WTC11 (cell line): Measurements from ENCODE around the gene DSG2. TPM values are rescaled to one million over a fixed set of nuclear protein-coding genes. Genes with fewer than 3 reads are reported as not detected.

Experiments
- ATAC-seq: fragments of 200-7000 bp; cut with Tn5 transposase; 2 replicates; pipeline ENCODE4 v1.10.0; 2021; ENCODE audit warnings: mild to moderate bottlenecking, moderate library complexity
- CTCF ChIA-PET: fragments of 300-600 bp; sonication (Branson Sonifier 250); formaldehyde crosslinking; loops from one replicate; lab custom pipeline; 2021; ENCODE audit warnings: antibody characterized with exemption; lab: Charles Lee
- POLR2A ChIA-PET: fragments of 350-600 bp; sonication (Branson Sonifier 250); formaldehyde crosslinking; loops from one replicate; lab custom pipeline; 2021; ENCODE audit warnings: antibody characterized with exemption; lab: Charles Lee
- DNase-seq: peaks from one replicate; pipeline ENCODE4 v3.0.0; 2021; ENCODE audit warnings: low spot score
- H3K27ac Mint-ChIP-seq: 2 replicates; pipeline ENCODE4 v1.8.0; 2021; ENCODE audit warnings: mixed read lengths
- H3K27me3 Mint-ChIP-seq: 2 replicates; pipeline ENCODE4 v1.8.0; 2021; ENCODE audit warnings: low read depth, mild to moderate bottlenecking, moderate library complexity, mixed read lengths
- H3K36me3 Mint-ChIP-seq: 2 replicates; pipeline ENCODE4 v1.8.0; 2021; ENCODE audit warnings: mixed read lengths
- H3K4me1 Mint-ChIP-seq: 2 replicates; pipeline ENCODE4 v1.8.0; 2022; ENCODE audit warnings: mixed read lengths
- H3K4me3 Mint-ChIP-seq: 2 replicates; pipeline ENCODE4 v1.8.0; 2021; ENCODE audit warnings: mild to moderate bottlenecking, moderate library complexity, mixed read lengths
- H3K9me3 Mint-ChIP-seq: 2 replicates; pipeline ENCODE4 v1.8.0; 2021; ENCODE audit warnings: mixed read lengths
- ATF1 ChIP-seq: sonication (generic); formaldehyde crosslinking; IDR thresholded peaks from 2 replicates; pipeline ENCODE4 v1.8.1; 2023; ENCODE audit warnings: mild to moderate bottlenecking, moderate library complexity, missing genetic modification reagents
- CBFB ChIP-seq: sonication (generic); formaldehyde crosslinking; IDR thresholded peaks from 2 replicates; pipeline ENCODE4 v1.8.1; 2022; ENCODE audit warnings: mild to moderate bottlenecking, low read depth, missing genetic modification reagents
- ESRRA ChIP-seq: sonication (generic); formaldehyde crosslinking; IDR thresholded peaks from 2 replicates; pipeline ENCODE4 v1.8.1; 2022; ENCODE audit warnings: mild to moderate bottlenecking, missing genetic modification reagents, borderline replicate concordance
- GTF2I ChIP-seq: fragments of 250-450 bp; sonication (Bioruptor Pico); conservative IDR thresholded peaks from 2 replicates; pipeline ENCODE4 v1.4.0; 2021; ENCODE audit warnings: mild to moderate bottlenecking
- NFATC4 ChIP-seq: fragments of 250-450 bp; sonication (Bioruptor Pico); IDR thresholded peaks from 2 replicates; pipeline ENCODE4 v1.9.0; 2021; ENCODE audit warnings: mild to moderate bottlenecking
- ZNF121 ChIP-seq: sonication (generic); formaldehyde crosslinking; IDR thresholded peaks from 2 replicates; pipeline ENCODE4 v1.8.0; 2023; ENCODE audit warnings: missing genetic modification reagents
- ZNF671 ChIP-seq: fragments of 250-450 bp; sonication (Bioruptor Pico); IDR thresholded peaks from 2 replicates; pipeline ENCODE4 v1.8.0; 2021; ENCODE audit warnings: mild to moderate bottlenecking
- total RNA-seq: library from RNA; stranded (reverse); gene quantifications from 3 replicates; pipeline ENCODE4 v1.2.3, GENCODE V29; 2021
- TF ChIP-seq, protein P1 (sequence below): fragments of 250-450 bp; sonication (Bioruptor Pico); IDR thresholded peaks from 2 replicates; pipeline ENCODE4 v2.1.2; 2022; ENCODE audit warnings: mild to moderate bottlenecking, moderate library complexity
- TF ChIP-seq, protein P2 (sequence below): sonication (generic); formaldehyde crosslinking; IDR thresholded peaks from 2 replicates; pipeline ENCODE4 v1.8.0; 2022; ENCODE audit warnings: mild to moderate bottlenecking, missing genetic modification reagents
- TF ChIP-seq, protein P3 (sequence below): sonication (generic); formaldehyde crosslinking; IDR thresholded peaks from 2 replicates; pipeline ENCODE4 v1.8.0; 2022; ENCODE audit warnings: mild to moderate bottlenecking, missing genetic modification reagents
- TF ChIP-seq, protein P4 (sequence below): sonication (generic); formaldehyde crosslinking; IDR thresholded peaks from 2 replicates; pipeline ENCODE4 v1.8.1; 2022; ENCODE audit warnings: low read depth, missing genetic modification reagents, borderline replicate concordance
- TF ChIP-seq, protein P5 (sequence below): sonication (generic); formaldehyde crosslinking; IDR thresholded peaks from 2 replicates; pipeline ENCODE4 v1.8.0; 2022; ENCODE audit warnings: mild to moderate bottlenecking, missing genetic modification reagents
- TF ChIP-seq, protein P6 (sequence below): sonication (generic); formaldehyde crosslinking; IDR thresholded peaks from 2 replicates; pipeline ENCODE4 v1.8.0; 2023; ENCODE audit warnings: mild to moderate bottlenecking, missing genetic modification reagents
- TF ChIP-seq, protein P7 (sequence below): fragments of 250-450 bp; sonication (Bioruptor Pico); conservative IDR thresholded peaks from 2 replicates; pipeline ENCODE4 v1.9.0; 2021; ENCODE audit warnings: mild to moderate bottlenecking

DSG2 gene
- total RNA-seq, 1 experiment from 2014 or later = 113 TPM

DNA sequence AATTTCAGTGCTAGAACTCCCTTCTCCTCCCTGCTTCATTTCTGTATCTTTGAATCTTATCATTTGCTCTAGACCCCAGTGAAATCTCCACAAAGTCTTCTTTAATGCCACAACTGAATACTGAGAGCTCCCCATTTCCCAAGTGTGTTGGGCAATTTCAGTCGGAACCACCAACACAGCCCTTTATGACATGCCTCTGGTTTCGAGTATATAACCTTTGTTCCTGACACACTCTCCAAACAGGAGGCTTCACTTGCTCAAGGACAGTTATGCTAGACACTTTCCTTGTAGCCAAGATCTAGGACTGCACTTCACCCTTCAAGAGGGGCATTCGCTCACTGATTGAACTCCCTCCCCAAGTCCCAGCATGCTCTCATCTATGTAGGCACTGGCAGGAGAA is 75.1 kb downstream of the DSG2 start (continued):
- TF ChIP-seq, protein P1, sequence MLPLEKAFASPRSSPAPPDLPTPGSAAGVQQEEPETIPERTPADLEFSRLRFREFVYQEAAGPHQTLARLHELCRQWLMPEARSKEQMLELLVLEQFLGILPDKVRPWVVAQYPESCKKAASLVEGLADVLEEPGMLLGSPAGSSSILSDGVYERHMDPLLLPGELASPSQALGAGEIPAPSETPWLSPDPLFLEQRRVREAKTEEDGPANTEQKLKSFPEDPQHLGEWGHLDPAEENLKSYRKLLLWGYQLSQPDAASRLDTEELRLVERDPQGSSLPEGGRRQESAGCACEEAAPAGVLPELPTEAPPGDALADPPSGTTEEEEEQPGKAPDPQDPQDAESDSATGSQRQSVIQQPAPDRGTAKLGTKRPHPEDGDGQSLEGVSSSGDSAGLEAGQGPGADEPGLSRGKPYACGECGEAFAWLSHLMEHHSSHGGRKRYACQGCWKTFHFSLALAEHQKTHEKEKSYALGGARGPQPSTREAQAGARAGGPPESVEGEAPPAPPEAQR (CRISPR knock-in tag) = no peak

DNA sequence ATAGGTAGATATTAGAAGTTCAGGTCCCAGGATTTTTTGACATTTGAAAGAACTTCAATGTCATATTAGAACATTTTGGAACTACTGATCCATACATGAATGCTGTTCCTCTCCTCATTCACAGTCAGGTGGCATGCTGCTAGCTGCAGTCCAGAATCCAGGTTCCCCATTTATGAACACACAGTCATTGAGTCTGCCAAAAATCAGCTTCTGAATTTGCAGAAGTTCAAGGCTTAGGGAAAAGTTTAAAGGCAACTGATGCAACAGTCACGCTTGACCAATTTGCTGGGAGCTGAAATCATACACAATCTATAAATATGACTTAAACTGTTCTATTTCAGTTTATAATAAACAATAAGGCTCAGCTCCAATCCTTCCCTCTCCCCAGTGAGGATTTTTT is 76.4 kb downstream of the DSG2 start:
- Mint-ChIP-seq H3K36me3 (no peaks in the 10 kb centered on the region), H3K4me3 (no peak overlapping the region), H3K9me3 (0 out of 2 replicates have a peak, but pooled peaks cover 3% of the 10 kb centered on the region), H3K4me1 (peaks cover 7% of the 10 kb centered on the region), H3K27me3 (no peaks in the 10 kb centered on the region), H3K27ac (no peak overlapping the region)
- TF ChIP-seq ZNF671 (CRISPR knock-in tag) = no peak
- TF ChIP-seq, protein P2, sequence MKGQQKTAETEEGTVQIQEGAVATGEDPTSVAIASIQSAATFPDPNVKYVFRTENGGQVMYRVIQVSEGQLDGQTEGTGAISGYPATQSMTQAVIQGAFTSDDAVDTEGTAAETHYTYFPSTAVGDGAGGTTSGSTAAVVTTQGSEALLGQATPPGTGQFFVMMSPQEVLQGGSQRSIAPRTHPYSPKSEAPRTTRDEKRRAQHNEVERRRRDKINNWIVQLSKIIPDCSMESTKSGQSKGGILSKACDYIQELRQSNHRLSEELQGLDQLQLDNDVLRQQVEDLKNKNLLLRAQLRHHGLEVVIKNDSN (CRISPR knock-in tag) = no peak
- TF ChIP-seq, protein P3, sequence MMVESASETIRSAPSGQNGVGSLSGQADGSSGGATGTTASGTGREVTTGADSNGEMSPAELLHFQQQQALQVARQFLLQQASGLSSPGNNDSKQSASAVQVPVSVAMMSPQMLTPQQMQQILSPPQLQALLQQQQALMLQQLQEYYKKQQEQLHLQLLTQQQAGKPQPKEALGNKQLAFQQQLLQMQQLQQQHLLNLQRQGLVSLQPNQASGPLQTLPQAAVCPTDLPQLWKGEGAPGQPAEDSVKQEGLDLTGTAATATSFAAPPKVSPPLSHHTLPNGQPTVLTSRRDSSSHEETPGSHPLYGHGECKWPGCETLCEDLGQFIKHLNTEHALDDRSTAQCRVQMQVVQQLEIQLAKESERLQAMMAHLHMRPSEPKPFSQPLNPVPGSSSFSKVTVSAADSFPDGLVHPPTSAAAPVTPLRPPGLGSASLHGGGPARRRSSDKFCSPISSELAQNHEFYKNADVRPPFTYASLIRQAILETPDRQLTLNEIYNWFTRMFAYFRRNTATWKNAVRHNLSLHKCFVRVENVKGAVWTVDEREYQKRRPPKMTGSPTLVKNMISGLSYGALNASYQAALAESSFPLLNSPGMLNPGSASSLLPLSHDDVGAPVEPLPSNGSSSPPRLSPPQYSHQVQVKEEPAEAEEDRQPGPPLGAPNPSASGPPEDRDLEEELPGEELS (CRISPR knock-in tag) = no peak
- TF ChIP-seq, protein P4, sequence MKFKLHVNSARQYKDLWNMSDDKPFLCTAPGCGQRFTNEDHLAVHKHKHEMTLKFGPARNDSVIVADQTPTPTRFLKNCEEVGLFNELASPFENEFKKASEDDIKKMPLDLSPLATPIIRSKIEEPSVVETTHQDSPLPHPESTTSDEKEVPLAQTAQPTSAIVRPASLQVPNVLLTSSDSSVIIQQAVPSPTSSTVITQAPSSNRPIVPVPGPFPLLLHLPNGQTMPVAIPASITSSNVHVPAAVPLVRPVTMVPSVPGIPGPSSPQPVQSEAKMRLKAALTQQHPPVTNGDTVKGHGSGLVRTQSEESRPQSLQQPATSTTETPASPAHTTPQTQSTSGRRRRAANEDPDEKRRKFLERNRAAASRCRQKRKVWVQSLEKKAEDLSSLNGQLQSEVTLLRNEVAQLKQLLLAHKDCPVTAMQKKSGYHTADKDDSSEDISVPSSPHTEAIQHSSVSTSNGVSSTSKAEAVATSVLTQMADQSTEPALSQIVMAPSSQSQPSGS (CRISPR knock-in tag) = no peak
- no peak for TF ChIP-seq NFATC4 (CRISPR knock-in tag)
- TF ChIP-seq, protein P1 (CRISPR knock-in tag) = no peak
- no peak for TF ChIP-seq ESRRA
- ChIA-PET POLR2A (no interaction called here), CTCF (interaction anchor here (0.7 to 1.9 kb wide), 2 partner anchors 11 to 37 kb away, joined by 3 to 4 read pairs; no protein-coding TSS in a partner anchor)
- ATAC-seq (no peak), DNase-seq (no peak)

DNA sequence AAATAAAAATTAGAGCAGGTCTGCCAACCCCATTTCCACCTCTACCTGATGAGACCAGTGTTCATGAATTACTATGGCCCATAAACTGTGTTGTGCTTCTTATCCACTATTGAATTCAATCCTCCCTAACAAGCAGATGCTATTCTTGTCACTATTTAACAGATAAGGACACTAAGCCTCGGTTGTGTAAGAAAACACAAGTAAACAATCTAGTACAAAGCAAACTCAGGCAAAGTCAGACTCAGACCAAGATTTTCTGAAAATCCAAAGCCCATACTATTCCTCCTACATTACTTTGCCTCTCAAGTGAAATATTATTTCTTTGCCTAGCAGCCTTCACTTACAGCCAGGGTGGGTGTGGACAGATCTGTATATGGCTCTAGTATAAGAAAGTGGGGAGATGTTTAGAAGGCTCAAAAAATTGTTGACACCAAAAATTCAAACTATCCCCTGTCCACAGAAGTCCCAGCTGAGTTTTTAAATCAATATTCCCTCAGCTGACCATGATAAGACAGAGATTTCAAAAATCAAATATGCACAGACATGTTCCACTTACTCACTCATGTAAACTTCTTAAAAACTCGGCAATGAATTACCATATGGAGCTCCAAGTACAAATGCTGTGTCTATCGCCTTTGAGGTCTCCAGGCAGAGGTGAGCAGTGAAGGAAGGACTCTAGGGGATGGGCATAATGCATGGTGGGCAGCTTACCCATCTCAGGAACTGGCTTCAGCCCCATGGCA is 77.7 kb downstream of the DSG2 start:
- Mint-ChIP-seq H3K27ac (no peak overlapping the region), H3K9me3 (0 out of 2 replicates have a peak, but pooled peaks cover 3% of the 10 kb centered on the region), H3K4me1 (peaks cover 7% of the 10 kb centered on the region), H3K27me3 (no peaks in the 10 kb centered on the region), H3K4me3 (no peak overlapping the region), H3K36me3 (no peaks in the 10 kb centered on the region)
- POLR2A ChIA-PET = no interaction called here
- TF ChIP-seq CBFB = no peak
- TF ChIP-seq, protein P5, sequence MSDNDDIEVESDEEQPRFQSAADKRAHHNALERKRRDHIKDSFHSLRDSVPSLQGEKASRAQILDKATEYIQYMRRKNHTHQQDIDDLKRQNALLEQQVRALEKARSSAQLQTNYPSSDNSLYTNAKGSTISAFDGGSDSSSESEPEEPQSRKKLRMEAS (CRISPR knock-in tag) = no peak
- TF ChIP-seq ZNF121 (CRISPR knock-in tag) = no peak
- TF ChIP-seq, protein P6, sequence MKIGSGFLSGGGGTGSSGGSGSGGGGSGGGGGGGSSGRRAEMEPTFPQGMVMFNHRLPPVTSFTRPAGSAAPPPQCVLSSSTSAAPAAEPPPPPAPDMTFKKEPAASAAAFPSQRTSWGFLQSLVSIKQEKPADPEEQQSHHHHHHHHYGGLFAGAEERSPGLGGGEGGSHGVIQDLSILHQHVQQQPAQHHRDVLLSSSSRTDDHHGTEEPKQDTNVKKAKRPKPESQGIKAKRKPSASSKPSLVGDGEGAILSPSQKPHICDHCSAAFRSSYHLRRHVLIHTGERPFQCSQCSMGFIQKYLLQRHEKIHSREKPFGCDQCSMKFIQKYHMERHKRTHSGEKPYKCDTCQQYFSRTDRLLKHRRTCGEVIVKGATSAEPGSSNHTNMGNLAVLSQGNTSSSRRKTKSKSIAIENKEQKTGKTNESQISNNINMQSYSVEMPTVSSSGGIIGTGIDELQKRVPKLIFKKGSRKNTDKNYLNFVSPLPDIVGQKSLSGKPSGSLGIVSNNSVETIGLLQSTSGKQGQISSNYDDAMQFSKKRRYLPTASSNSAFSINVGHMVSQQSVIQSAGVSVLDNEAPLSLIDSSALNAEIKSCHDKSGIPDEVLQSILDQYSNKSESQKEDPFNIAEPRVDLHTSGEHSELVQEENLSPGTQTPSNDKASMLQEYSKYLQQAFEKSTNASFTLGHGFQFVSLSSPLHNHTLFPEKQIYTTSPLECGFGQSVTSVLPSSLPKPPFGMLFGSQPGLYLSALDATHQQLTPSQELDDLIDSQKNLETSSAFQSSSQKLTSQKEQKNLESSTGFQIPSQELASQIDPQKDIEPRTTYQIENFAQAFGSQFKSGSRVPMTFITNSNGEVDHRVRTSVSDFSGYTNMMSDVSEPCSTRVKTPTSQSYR (CRISPR knock-in tag) = no peak
- no peak for TF ChIP-seq GTF2I (CRISPR knock-in tag)
- TF ChIP-seq, protein P7, sequence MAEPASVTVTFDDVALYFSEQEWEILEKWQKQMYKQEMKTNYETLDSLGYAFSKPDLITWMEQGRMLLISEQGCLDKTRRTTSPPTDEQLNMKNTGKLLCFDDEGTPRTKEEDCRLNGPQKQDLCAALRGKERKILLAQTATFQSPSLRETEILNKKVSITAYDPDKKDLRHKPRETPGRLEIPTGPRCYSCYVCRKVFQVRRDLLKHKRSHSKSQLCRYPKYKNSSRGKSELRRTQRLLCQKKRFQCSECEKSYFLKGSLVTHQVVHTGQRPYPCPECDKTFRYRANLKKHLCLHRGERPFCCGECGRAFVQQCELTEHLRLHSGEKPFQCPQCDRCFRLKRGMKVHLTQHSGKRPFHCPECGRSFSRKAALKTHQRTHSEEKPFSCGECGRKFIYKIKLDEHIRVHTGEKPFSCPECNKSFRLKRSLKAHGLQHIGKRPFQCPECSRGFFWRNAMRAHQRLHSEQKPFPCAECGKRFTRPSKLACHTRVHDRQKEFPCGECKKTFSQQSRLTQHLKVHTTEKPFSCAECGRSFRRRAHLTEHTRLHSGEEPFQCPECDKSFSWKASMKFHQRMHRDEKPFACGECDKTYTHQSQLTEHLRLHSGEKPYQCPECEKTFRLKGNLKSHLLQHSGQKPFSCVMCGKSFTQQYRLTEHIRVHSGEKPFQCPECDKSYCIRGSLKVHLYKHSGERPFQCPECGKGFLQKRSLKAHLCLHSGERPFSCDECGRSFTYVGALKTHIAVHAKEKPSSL = no peak
- TF ChIP-seq ATF1 (CRISPR knock-in tag) = no peak
- DNase-seq (no peak), ATAC-seq (no peak)
- CTCF ChIA-PET = interaction anchor here (0.8 kb wide), 1 partner anchor 35 kb away, joined by 3 read pairs; no protein-coding TSS in a partner anchor
